ENCODE data around the gene DHX16.
A peak's percentile ranks its signal among the peaks of the same experiment; 100 is the strongest.
"Not testable (repeated sequence)": the region's sequence is repeated elsewhere in the genome, so short reads cannot be mapped to it uniquely, and the experiment has no call there.

Gene DHX16

DNA sequence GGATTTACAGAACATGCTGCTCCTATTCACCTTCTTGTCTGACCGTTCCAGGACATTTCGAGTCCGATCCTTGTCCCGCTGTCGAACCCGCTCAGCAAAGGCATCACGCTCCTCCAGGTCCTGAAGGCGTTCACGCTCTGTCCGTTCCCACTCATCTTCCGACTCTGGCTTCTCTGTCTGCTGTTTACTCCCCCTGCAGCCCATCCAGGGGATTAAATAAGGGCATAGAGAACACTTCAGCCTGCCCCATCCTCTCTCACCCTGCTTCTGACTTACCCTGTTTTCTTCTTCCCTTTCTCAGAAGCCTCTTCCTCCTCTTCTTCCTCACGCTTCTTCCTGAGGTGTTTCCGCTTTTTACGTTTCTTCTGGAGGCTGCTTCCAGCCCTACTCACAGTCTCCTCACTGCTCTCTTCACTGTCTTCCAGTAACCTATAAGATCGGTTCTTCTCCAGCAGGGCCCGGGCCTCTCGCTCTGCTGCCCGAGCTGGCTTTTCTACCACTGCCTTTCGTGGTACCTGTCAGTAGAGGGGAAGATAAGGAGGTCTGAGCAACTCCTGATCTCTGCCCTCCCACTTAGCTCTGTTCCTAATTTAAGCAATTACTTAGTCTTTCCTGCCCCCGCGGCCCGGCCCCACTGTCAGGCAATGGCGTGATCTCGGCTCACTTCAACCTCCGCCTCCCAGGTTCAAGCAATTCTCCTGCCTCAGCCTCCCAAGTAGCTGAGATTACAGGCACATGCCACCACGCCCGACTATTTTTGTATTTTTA lies 1.9 kb downstream of the DHX16 start:
- TF ChIP-seq, protein P1, sequence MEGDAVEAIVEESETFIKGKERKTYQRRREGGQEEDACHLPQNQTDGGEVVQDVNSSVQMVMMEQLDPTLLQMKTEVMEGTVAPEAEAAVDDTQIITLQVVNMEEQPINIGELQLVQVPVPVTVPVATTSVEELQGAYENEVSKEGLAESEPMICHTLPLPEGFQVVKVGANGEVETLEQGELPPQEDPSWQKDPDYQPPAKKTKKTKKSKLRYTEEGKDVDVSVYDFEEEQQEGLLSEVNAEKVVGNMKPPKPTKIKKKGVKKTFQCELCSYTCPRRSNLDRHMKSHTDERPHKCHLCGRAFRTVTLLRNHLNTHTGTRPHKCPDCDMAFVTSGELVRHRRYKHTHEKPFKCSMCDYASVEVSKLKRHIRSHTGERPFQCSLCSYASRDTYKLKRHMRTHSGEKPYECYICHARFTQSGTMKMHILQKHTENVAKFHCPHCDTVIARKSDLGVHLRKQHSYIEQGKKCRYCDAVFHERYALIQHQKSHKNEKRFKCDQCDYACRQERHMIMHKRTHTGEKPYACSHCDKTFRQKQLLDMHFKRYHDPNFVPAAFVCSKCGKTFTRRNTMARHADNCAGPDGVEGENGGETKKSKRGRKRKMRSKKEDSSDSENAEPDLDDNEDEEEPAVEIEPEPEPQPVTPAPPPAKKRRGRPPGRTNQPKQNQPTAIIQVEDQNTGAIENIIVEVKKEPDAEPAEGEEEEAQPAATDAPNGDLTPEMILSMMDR (IDR thresholded peaks at IDR 0.05; ENCODE audit: insufficient read depth, low read depth, low read length, missing control alignments): peak; percentile 15
- H3K4me3 ChIP-seq (ENCODE audit: low read depth, low read length): no peak overlapping the region
- no peak for DNase-seq (ENCODE audit: low read depth)

DNA sequence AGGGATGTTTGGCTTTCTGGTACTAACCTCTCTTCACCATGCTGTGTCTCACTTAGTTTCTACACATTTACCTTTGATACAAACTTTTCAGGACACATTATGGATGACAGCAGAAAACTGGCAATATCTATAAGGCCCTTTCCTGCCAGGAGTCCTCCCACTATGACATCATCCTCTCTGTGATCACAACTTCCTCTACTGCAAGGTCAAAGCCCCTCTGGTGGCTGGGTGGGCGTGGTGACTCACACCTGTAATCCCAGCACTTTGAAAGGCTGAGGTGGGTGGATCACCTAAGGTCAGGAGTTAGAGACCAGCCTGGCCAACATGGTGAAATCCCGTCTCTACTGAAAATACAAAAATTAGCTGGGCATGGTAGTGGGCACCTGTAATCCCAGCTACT lies 6.5 kb downstream of the DHX16 start:
- DNase-seq (ENCODE audit: low read depth); H3K4me3 ChIP-seq (ENCODE audit: low read depth, low read length): not testable (repeated sequence)

DNA sequence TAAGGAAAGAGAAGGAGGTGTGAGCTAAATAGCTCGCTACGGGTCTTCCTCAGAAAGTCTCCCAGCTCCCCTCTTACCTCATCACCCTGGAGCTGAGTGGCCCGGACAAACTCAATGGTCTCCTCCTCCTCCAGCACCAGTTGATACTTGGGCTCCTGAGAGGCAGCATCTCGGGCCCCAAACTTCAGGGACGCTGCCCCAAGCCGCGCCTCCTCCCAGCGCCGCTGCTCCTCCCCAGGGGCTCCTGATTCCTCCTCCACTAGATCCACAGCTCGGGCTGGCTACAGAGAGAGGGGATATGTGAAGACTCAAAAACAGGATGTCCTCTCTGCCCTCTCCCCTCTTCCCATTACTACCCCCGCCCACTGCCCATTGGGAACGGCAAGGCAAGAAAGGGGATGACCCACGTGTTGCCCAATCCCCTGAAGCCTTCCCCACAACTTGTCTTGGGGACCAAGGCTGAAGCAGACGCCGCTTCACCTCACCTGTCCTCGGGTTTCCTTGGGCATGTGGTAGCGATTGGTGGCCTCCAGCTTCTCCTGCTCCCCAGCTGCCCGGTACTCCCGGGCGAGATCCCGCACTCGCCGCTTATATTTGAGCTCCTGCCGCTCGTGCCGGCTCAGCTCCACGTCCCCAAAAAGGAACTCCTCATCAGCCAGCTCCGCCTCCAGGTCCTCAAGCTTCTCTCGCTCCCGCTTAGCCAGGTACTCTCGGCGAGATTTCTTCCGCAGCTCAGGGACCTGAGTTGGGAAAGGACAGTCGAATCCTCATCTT lies 7.6 kb downstream of the DHX16 start:
- DNase-seq (ENCODE audit: low read depth): no peak
- no peak overlapping the region for H3K4me3 ChIP-seq (ENCODE audit: low read depth, low read length)
- TF ChIP-seq, protein P1 (IDR thresholded peaks at IDR 0.05; ENCODE audit: insufficient read depth, low read depth, low read length, missing control alignments): no peak

DNA sequence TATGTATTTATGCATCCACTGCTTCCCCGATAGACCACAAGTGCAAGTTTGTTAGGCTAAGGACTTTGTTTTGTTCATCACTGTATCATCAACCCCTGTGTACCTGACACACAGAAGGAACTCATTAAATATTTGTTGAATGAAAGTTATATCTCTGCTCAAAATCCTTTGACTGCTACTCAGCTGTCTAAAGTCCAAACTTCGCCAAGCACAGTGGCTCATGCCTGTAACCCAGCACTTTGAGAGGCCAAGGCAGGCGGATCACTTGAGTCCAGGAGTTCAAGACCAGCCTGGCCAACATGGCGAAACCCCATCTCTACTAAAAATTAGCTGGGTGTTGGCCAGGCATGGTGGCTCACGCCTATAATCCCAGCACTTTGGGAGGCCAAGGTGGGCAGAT lies 14.9 kb downstream of the DHX16 start:
- H3K4me3 ChIP-seq (ENCODE audit: low read depth, low read length); DNase-seq (ENCODE audit: low read depth): not testable (repeated sequence)

DNA sequence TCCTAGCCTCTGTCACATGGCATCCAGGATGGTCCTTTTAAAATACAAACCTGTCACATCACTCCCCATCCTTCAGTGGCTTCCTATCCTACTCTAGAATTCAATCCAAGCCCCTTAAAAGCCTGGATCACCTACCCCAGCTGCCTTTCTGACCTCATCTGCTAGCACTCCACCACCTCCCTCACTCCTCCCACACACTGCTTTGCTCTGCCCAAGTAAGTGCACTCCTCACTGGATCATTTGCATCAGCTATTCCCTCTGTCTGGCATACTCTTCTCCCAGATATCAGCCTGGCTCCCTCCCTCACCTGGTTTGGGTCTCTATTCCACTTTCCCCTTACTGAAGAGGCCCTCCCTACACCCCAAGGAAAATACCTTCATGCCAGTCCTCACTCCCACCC lies 15.4 kb downstream of the DHX16 start:
- DNase-seq (ENCODE audit: low read depth): no peak
- TF ChIP-seq, protein P1 (IDR thresholded peaks at IDR 0.05; ENCODE audit: insufficient read depth, low read depth, low read length, missing control alignments): no peak
- H3K4me3 ChIP-seq (ENCODE audit: low read depth, low read length): no peak overlapping the region

DNA sequence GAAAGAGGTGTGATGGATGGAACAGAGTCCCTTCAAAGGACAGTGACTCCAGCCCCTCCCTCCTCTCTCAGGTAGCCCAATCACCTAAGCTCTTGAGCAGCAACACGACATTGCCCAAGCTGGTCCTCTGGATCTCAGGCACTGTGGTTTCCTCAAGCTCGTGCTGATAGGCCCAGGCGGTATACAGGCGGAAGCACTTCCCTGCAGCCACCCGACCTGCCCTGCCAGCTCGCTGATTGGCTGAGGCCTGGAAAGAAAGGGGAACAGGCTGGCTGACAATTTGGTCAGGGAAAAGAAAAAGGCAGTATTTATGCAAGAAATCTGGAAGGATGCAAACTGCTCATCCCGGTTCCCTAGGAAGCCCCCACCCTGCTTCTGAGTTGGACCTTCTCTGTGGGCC lies 16.3 kb downstream of the DHX16 start:
- DNase-seq (ENCODE audit: low read depth): no peak

DNA sequence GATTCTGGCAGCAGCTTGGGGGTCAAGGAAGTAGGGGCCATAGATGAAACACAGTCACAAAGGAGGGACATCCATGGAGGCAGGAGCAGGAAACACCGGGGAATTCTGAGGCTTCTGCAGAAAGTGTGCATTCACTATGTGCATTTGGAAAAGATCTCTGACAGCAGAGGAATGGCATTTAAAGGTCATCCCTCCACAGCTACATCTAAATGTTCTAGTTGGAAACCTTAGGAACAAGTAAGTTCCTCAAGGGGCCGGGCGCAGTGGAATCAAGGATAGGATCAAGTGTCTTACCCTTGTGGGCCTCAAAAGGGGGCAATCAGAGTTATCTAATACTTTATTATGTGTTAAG lies 17.1 kb downstream of the DHX16 start:
- no peak for DNase-seq (ENCODE audit: low read depth)
- no peak overlapping the region for H3K4me3 ChIP-seq (ENCODE audit: low read depth, low read length)
- TF ChIP-seq, protein P1 (IDR thresholded peaks at IDR 0.05; ENCODE audit: insufficient read depth, low read depth, low read length, missing control alignments): no peak

More for the DNA sequence above, 16.3 kb downstream of the DHX16 start:
- TF ChIP-seq, protein P1 (IDR thresholded peaks at IDR 0.05; ENCODE audit: insufficient read depth, low read depth, low read length, missing control alignments): no peak
- H3K4me3 ChIP-seq (ENCODE audit: low read depth, low read length): no peak overlapping the region
